Tibial nerve (tissue), 4 donors: ENCODE results near the gene CBY2. TPM values are rescaled to one million over a fixed set of nuclear protein-coding genes. Genes with fewer than 3 reads are reported as not detected.

Source experiments
- DNase-seq, 2 donors: peaks; one replicate each; pipeline ENCODE4 v3.0.0-alpha.2; 2019; ENCODE audit warnings: low spot score in 2 of 2
- H3K27ac ChIP-seq, 4 donors: fragments of 200-600 bp; sonication (generic) in 3 of 4; one replicate each; pipeline ENCODE4 v1.5.1; 2017 to 2019; ENCODE audit warnings: mild to moderate bottlenecking in 1 of 4
- H3K27me3 ChIP-seq, 2 donors: fragments of 200-600 bp; sonication (generic) in 1 of 2; one replicate each; pipeline versions ENCODE4 v1.5.1 to v1.6.0; 2017 to 2019
- H3K36me3 ChIP-seq, 3 donors: fragments of 200-600 bp; sonication (generic); one replicate each; pipeline ENCODE4 v1.5.1; 2018 to 2019
- H3K4me1 ChIP-seq, 4 donors: fragments of 200-600 bp; sonication (generic) in 3 of 4; one replicate each; pipeline ENCODE4 v1.5.1; 2017 to 2019
- H3K4me3 ChIP-seq, 4 donors: fragments of 200-600 bp; sonication (generic) in 3 of 4; one replicate each; pipeline ENCODE4 v1.5.1; 2017 to 2019; ENCODE audit warnings: mild to moderate bottlenecking in 1 of 4, moderate library complexity in 1 of 4
- H3K9me3 ChIP-seq, 4 donors: fragments of 200-600 bp; sonication (generic) in 3 of 4; one replicate each; pipeline ENCODE4 v1.5.1; 2017 to 2019
- EP300 ChIP-seq, 2 donors: sonication (generic); formaldehyde crosslinking; IDR thresholded peaks; one replicate each; pipeline ENCODE4 v1.6.1; 2017; ENCODE audit warnings: antibody characterized with exemption in 2 of 2, mild to moderate bottlenecking in 1 of 2
- POLR2A ChIP-seq, 2 donors: fragments of 450-650 bp; IDR thresholded peaks; one replicate each; pipeline ENCODE4 v1.6.1; 2017; ENCODE audit warnings: antibody characterized with exemption in 2 of 2, mild to moderate bottlenecking in 2 of 2, moderate library complexity in 2 of 2
- WGBS, 2 donors: methylation state at CpG; one replicate each; pipeline ENCODE4 v1.1.5; 2018; 5-methylcytosine and 5-hydroxymethylcytosine counted together
- total RNA-seq, 4 donors: library from RNA; depleted of rRNA; stranded (reverse); fragments of >200 nt; gene quantifications; one replicate each; pipeline ENCODE4 v1.1.0, GENCODE V29; 2016
- TF ChIP-seq, protein P1 (sequence below), 5 experiments: fragments of 200-600 bp in 3 of 5; fragments of 450-650 bp in 2 of 5; sonication (generic) in 3 of 5; IDR thresholded peaks; one replicate each; pipeline ENCODE4 v1.5.1; 2016 to 2019; ENCODE audit warnings: antibody characterized with exemption in 5 of 5, mild to moderate bottlenecking in 3 of 5, moderate library complexity in 2 of 5

The CBY2 gene
- total RNA-seq, 4 donors from 2014 or later: not detected

- H3K4me1 ChIP-seq: no peaks in the 10 kb centered on the region
- 84 to 90% methylated on average over 4 of the region's 4 CpGs for WGBS, 2 donors
- H3K9me3 ChIP-seq: peaks cover 0 to 8% (median 0%) of the 10 kb centered on the region in 4 donors
- TF ChIP-seq EP300 (IDR thresholded peaks at IDR 0.05): no peak
- TF ChIP-seq, protein P1, sequence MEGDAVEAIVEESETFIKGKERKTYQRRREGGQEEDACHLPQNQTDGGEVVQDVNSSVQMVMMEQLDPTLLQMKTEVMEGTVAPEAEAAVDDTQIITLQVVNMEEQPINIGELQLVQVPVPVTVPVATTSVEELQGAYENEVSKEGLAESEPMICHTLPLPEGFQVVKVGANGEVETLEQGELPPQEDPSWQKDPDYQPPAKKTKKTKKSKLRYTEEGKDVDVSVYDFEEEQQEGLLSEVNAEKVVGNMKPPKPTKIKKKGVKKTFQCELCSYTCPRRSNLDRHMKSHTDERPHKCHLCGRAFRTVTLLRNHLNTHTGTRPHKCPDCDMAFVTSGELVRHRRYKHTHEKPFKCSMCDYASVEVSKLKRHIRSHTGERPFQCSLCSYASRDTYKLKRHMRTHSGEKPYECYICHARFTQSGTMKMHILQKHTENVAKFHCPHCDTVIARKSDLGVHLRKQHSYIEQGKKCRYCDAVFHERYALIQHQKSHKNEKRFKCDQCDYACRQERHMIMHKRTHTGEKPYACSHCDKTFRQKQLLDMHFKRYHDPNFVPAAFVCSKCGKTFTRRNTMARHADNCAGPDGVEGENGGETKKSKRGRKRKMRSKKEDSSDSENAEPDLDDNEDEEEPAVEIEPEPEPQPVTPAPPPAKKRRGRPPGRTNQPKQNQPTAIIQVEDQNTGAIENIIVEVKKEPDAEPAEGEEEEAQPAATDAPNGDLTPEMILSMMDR (IDR thresholded peaks at IDR 0.05): no peak
- TF ChIP-seq POLR2A (IDR thresholded peaks at IDR 0.05): no peak
- DNase-seq: no peak
- H3K4me3 ChIP-seq: no peak overlapping the region
- no peaks in the 10 kb centered on the region for H3K27me3 ChIP-seq
- H3K36me3 ChIP-seq: no peaks in the 10 kb centered on the region
- no peak overlapping the region for H3K27ac ChIP-seq
These were observed 10.9 kb upstream of the CBY2 start for GRCh38 chr13:45691251-45691650.

- peaks cover 0 to 8% (median 0%) of the 10 kb centered on the region in 4 donors for H3K9me3 ChIP-seq
- H3K4me3 ChIP-seq: no peak overlapping the region
- WGBS, 2 donors: 40 to 43% methylated on average over 1 of the region's 1 CpG
- no peaks in the 10 kb centered on the region for H3K4me1 ChIP-seq
- TF ChIP-seq, protein P1 (IDR thresholded peaks at IDR 0.05): no peak
- TF ChIP-seq POLR2A (IDR thresholded peaks at IDR 0.05): no peak
- no peak for TF ChIP-seq EP300 (IDR thresholded peaks at IDR 0.05)
- H3K27me3 ChIP-seq: no peaks in the 10 kb centered on the region
- DNase-seq: no peak
- no peak overlapping the region for H3K27ac ChIP-seq
- H3K36me3 ChIP-seq: no peaks in the 10 kb centered on the region
These were observed 10.5 kb upstream of the CBY2 start for GRCh38 chr13:45691667-45692066.

- DNase-seq: no peak
- no peak overlapping the region for H3K4me3 ChIP-seq
- WGBS, 2 donors: 64 to 68% methylated on average over 5 of the region's 5 CpGs
- peaks cover 0 to 8% (median 0%) of the 10 kb centered on the region in 4 donors for H3K9me3 ChIP-seq
- H3K27me3 ChIP-seq: no peaks in the 10 kb centered on the region
- TF ChIP-seq EP300 (IDR thresholded peaks at IDR 0.05) (no peak), POLR2A (IDR thresholded peaks at IDR 0.05) (no peak)
- TF ChIP-seq, protein P1 (IDR thresholded peaks at IDR 0.05): no peak
- H3K4me1 ChIP-seq: no peaks in the 10 kb centered on the region
- H3K27ac ChIP-seq: no peak overlapping the region
- no peaks in the 10 kb centered on the region for H3K36me3 ChIP-seq
These were observed 6.9 kb upstream of the CBY2 start for GRCh38 chr13:45695198-45695730.

DNA sequence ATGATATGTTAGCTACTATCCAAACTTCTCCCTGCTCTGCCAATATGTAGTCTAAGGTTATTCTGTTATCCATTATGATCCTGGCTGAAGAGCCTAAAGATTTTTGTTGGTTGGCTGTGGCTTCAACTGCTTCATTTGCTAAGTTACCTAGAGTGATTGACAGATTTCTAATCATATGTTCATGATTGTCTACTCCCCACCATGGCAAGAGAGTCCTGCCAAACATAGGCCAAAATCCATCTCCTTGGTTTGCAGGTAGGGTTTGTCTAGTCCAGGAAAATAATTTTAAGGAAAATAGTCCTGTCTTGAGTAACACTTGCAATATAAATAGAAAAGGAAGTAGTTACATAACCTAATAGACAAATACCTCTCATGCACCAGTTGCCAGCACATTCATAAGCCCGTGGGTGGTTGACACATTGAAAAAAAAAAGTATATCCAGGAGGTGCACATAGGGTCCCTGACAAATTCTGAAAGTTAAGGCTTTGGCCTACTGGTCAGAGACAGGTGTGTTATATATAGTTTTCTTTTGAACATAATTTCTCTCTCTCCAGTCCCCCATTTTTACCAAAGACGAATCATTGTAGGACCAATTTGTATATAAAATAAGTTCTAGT lies 5.4 kb upstream of the CBY2 start:
- Histone ChIP-seq H3K27me3 (no peaks in the 10 kb centered on the region), H3K4me1 (no peaks in the 10 kb centered on the region), H3K36me3 (no peaks in the 10 kb centered on the region), H3K9me3 (peaks cover 0 to 7% (median 0%) of the 10 kb centered on the region in 4 donors), H3K27ac (no peak overlapping the region), H3K4me3 (no peak overlapping the region)
- no peak for DNase-seq
- WGBS, 2 donors: 69 to 74% methylated on average over 2 of the region's 2 CpGs
- TF ChIP-seq, protein P1 (IDR thresholded peaks at IDR 0.05): no peak

- TF ChIP-seq, protein P1 (IDR thresholded peaks at IDR 0.05): no peak
- no peak for TF ChIP-seq POLR2A (IDR thresholded peaks at IDR 0.05)
- no peak for TF ChIP-seq EP300 (IDR thresholded peaks at IDR 0.05)
- no peaks in the 10 kb centered on the region for H3K27me3 ChIP-seq
- WGBS, 2 donors: 62 to 65% methylated on average over 4 of the region's 4 CpGs
- H3K4me3 ChIP-seq: no peak overlapping the region
- no peaks in the 10 kb centered on the region for H3K4me1 ChIP-seq
- no peaks in the 10 kb centered on the region for H3K9me3 ChIP-seq
- no peak for DNase-seq
- H3K36me3 ChIP-seq: no peaks in the 10 kb centered on the region
- no peak overlapping the region for H3K27ac ChIP-seq
These were observed 884 bp upstream of the CBY2 start for GRCh38 chr13:45700971-45701900.
